GM18870 (cell line): ENCODE measurements around the gene LMF1.
"Not testable (repeated sequence)": the region's sequence is repeated elsewhere in the genome, so short reads cannot be mapped to it uniquely, and the experiment has no call there.

ENCODE experiments used
- ATAC-seq: cut with Tn5 transposase; IDR thresholded peaks from one replicate; pipeline ENCODE4 v1.9.1; 2021; ENCODE audit warnings: moderate library complexity; ENCODE audit not compliant: unreplicated experiment

LMF1 gene

GRCh38 chr16:886084-886543 lies 84.7 kb downstream of the LMF1 start:
- ATAC-seq = no peak

GRCh38 chr16:885391-885790 lies 85.4 kb downstream of the LMF1 start:
- no peak for ATAC-seq

- ATAC-seq = no peak
These were observed 86.6 kb downstream of the LMF1 start for GRCh38 chr16:884232-884631.

- no peak for ATAC-seq
These were observed 87.0 kb downstream of the LMF1 start for GRCh38 chr16:883781-884180.

GRCh38 chr16:883340-883739 lies 87.4 kb downstream of the LMF1 start:
- ATAC-seq = no peak

GRCh38 chr16:882671-883070 lies 88.1 kb downstream of the LMF1 start:
- not testable (repeated sequence) for ATAC-seq

- ATAC-seq = no peak
These were observed 88.5 kb downstream of the LMF1 start for GRCh38 chr16:882256-882655.

- no peak for ATAC-seq
These were observed 89.3 kb downstream of the LMF1 start for GRCh38 chr16:881219-882097.

- ATAC-seq = no peak
These were observed 90.2 kb downstream of the LMF1 start for GRCh38 chr16:880471-881171.

GRCh38 chr16:879986-880385 lies 90.8 kb downstream of the LMF1 start:
- no peak for ATAC-seq

- ATAC-seq = no peak
These were observed 91.3 kb downstream of the LMF1 start for GRCh38 chr16:879461-879861.

- no peak for ATAC-seq
These were observed 91.9 kb downstream of the LMF1 start for GRCh38 chr16:878886-879285.

- no peak for ATAC-seq
These were observed 92.6 kb downstream of the LMF1 start for GRCh38 chr16:878072-878784.

- ATAC-seq = no peak
These were observed 93.3 kb downstream of the LMF1 start for GRCh38 chr16:877242-878071.

- ATAC-seq = no peak
These were observed 94.1 kb downstream of the LMF1 start for GRCh38 chr16:876523-877241.

GRCh38 chr16:876041-876335 lies 94.8 kb downstream of the LMF1 start:
- no peak for ATAC-seq

GRCh38 chr16:875182-876040 lies 95.4 kb downstream of the LMF1 start:
- no peak for ATAC-seq

- ATAC-seq = no peak
These were observed 96.2 kb downstream of the LMF1 start for GRCh38 chr16:874366-875181.
